CD4-positive, alpha-beta T cell (primary cell): ENCODE data around the gene RPL6. TPM values are rescaled to one million over a fixed set of nuclear protein-coding genes. Genes with fewer than 3 reads are reported as not detected.
A peak's percentile ranks its signal among the peaks of the same experiment; 100 is the strongest.

Experiments used
- ATAC-seq: fragments of 200-7000 bp; cut with Tn5 transposase; one replicate; pipeline ENCODE4 v1.10.0; 2022; ENCODE audit warnings: mild to moderate bottlenecking; ENCODE audit not compliant: poor library complexity
- CTCF ChIA-PET: fragments of 350-600 bp; sonication (Branson Sonifier 250); formaldehyde crosslinking; loops from one replicate; lab custom pipeline; 2021; ENCODE audit warnings: antibody characterized with exemption, inconsistent platforms; lab: Charles Lee
- POLR2A ChIA-PET: fragments of 350-600 bp; sonication (Branson Sonifier 250); formaldehyde crosslinking; loops from one replicate; lab custom pipeline; 2021; ENCODE audit warnings: antibody characterized with exemption, inconsistent platforms; lab: Charles Lee
- DNase-seq, 14 experiments: peaks; one replicate each; pipeline ENCODE4 v3.0.0-alpha.2; 2013 to 2020; ENCODE audit warnings: mixed read lengths in 2 of 14
- H3K27ac ChIP-seq, 2 donors: one replicate each; pipeline versions ENCODE4 v1.5.1 to v1.7.0; 2013; ENCODE audit warnings: low read length in 2 of 2, low read depth in 1 of 2, mild to moderate bottlenecking in 1 of 2
- H3K27me3 ChIP-seq, 2 experiments: 1 replicate in 1 of 2; 2 replicates in 1 of 2; pipeline versions ENCODE4 v1.6.1 to v1.7.0; 2013; ENCODE audit warnings: low read length in 2 of 2, control low read depth in 1 of 2, mild to moderate bottlenecking in 1 of 2, moderate library complexity in 1 of 2; ENCODE audit not compliant: insufficient read depth in 2 of 2, control insufficient read depth in 1 of 2
- H3K36me3 ChIP-seq: one replicate; pipeline ENCODE4 v1.6.1; 2013; ENCODE audit warnings: low read length, control low read depth; ENCODE audit not compliant: insufficient read depth
- H3K4me1 ChIP-seq: one replicate; pipeline ENCODE4 v1.6.1; 2013; ENCODE audit warnings: low read length, control low read depth; ENCODE audit not compliant: insufficient read depth
- H3K4me3 ChIP-seq: one replicate; pipeline ENCODE4 v1.5.1; 2013; ENCODE audit warnings: mild to moderate bottlenecking, low read length, moderate library complexity
- H3K9me3 ChIP-seq, 2 experiments: 1 replicate in 1 of 2; 2 replicates in 1 of 2; pipeline versions ENCODE4 v1.6.1 to v1.7.0; 2013; ENCODE audit warnings: low read length in 2 of 2, mild to moderate bottlenecking in 2 of 2, control low read depth in 1 of 2, moderate library complexity in 1 of 2; ENCODE audit not compliant: control insufficient read depth in 1 of 2, insufficient read depth in 1 of 2
- H3K27ac Mint-ChIP-seq: one replicate; pipeline ENCODE4 v1.8.0; 2020; ENCODE audit warnings: mixed read lengths
- H3K27me3 Mint-ChIP-seq: one replicate; pipeline ENCODE4 v1.8.0; 2021; ENCODE audit warnings: mixed read lengths
- H3K36me3 Mint-ChIP-seq: one replicate; pipeline ENCODE4 v1.8.0; 2021; ENCODE audit warnings: low read depth, mixed read lengths
- H3K4me1 Mint-ChIP-seq: one replicate; pipeline ENCODE4 v1.8.0; 2021; ENCODE audit warnings: low read depth, mixed read lengths
- H3K4me3 Mint-ChIP-seq: one replicate; pipeline ENCODE4 v1.8.0; 2020; ENCODE audit warnings: mild to moderate bottlenecking, mixed read lengths
- H3K9me3 Mint-ChIP-seq: one replicate; pipeline ENCODE4 v1.8.0; 2020; ENCODE audit warnings: mixed read lengths
- intact Hi-C, 2 experiments: fragments of 100-400 bp; cut with DNase I in 1 of 2; cut with micrococcal nuclease in 1 of 2; formaldehyde crosslinking; loops; one replicate each; pipeline versions ENCODE4 v1.15.1 to v1.9.0; 2023 to 2025; cut with DNase I, micrococcal nuclease
- total RNA-seq, 174 experiments: library from RNA in 2 of 174; stranded (reverse) in 2 of 174; gene quantifications; one replicate each; pipeline ENCODE4 v1.2.3 and lab custom pipeline; 2021 to 2026
- TF ChIP-seq, protein P1 (sequence below): fragments of 200-600 bp; IDR thresholded peaks from one replicate; pipeline ENCODE4 v1.8.0; 2022; ENCODE audit warnings: antibody characterized with exemption, mild to moderate bottlenecking

RPL6 gene
- total RNA-seq, 2 experiments from 2014 or later = 1,794 to 1,807 TPM

DNA sequence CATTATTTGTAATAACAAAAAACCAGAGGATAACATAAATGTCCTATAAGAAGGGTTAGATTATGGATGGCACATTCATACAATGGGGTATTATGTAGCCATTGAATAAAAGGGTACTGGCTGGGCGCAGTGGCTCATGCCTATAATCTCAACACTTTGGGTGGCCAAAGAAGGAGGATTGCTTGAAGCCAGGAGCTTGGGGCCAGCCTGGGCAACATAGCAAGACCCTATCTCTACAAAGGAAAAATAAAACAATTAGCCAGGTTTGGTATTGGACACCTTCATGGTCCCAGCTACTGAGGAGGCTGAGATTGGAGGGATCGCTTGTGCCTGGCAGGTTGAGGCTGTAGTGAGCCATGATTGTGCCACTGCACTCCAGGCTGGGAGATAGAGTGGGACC lies 24.1 kb upstream of the RPL6 start:
- ChIA-PET CTCF (no interaction called here), POLR2A (no interaction called here)
- intact Hi-C loops = no loop called here
- no peaks in the 10 kb centered on the region for H3K27me3 ChIP-seq
- ATAC-seq (no peak), DNase-seq (no peak)
- no peak overlapping the region for H3K4me3 Mint-ChIP-seq
- no peaks in the 10 kb centered on the region for H3K9me3 ChIP-seq
- H3K27ac Mint-ChIP-seq = no peak overlapping the region
- TF ChIP-seq, protein P1, sequence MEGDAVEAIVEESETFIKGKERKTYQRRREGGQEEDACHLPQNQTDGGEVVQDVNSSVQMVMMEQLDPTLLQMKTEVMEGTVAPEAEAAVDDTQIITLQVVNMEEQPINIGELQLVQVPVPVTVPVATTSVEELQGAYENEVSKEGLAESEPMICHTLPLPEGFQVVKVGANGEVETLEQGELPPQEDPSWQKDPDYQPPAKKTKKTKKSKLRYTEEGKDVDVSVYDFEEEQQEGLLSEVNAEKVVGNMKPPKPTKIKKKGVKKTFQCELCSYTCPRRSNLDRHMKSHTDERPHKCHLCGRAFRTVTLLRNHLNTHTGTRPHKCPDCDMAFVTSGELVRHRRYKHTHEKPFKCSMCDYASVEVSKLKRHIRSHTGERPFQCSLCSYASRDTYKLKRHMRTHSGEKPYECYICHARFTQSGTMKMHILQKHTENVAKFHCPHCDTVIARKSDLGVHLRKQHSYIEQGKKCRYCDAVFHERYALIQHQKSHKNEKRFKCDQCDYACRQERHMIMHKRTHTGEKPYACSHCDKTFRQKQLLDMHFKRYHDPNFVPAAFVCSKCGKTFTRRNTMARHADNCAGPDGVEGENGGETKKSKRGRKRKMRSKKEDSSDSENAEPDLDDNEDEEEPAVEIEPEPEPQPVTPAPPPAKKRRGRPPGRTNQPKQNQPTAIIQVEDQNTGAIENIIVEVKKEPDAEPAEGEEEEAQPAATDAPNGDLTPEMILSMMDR = no peak
- H3K27me3 Mint-ChIP-seq = no peaks in the 10 kb centered on the region
- H3K4me1 Mint-ChIP-seq = peaks cover 29% of the 10 kb centered on the region
- H3K36me3 Mint-ChIP-seq = peaks cover 12% of the 10 kb centered on the region
- H3K9me3 Mint-ChIP-seq = no peaks in the 10 kb centered on the region
- peaks cover 8% of the 10 kb centered on the region for H3K4me1 ChIP-seq
- no peak overlapping the region for H3K27ac ChIP-seq
- no peak overlapping the region for H3K4me3 ChIP-seq
- H3K36me3 ChIP-seq = no peaks in the 10 kb centered on the region

DNA sequence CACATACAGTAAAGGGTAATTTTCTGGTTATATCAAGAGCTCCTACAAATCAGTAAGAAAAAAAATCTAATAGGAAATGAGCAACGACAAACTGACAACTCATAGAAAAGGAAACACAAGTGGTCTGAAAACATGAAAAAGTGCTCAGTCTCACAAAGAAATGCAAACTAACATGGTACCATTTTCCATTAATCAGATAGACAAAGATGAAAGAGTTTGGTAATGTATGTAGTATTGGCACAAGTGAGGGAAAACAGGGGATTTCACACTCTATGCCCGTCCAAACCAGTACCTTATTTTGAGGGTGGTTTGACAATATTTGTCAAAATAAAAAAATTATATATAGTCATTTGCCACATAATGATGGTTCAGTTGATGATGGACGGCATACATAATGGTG lies 22.6 kb upstream of the RPL6 start:
- Mint-ChIP-seq H3K9me3 (no peaks in the 10 kb centered on the region), H3K27me3 (no peaks in the 10 kb centered on the region), H3K27ac (no peak overlapping the region), H3K4me3 (no peak overlapping the region), H3K4me1 (peaks cover 27% of the 10 kb centered on the region), H3K36me3 (peaks cover 21% of the 10 kb centered on the region)
- DNase-seq = no peak
- H3K36me3 ChIP-seq = no peaks in the 10 kb centered on the region
- H3K4me3 ChIP-seq = no peak overlapping the region
- POLR2A ChIA-PET = interaction anchor here (1.2 kb wide), 1 partner anchor 14 kb away, joined by 3 read pairs; no protein-coding TSS in a partner anchor
- H3K9me3 ChIP-seq = no peaks in the 10 kb centered on the region
- intact Hi-C loops = no loop called here
- H3K4me1 ChIP-seq = peaks cover 11% of the 10 kb centered on the region
- H3K27me3 ChIP-seq = no peaks in the 10 kb centered on the region
- no peak for ATAC-seq
- H3K27ac ChIP-seq = no peak overlapping the region
- TF ChIP-seq, protein P1 = no peak
- CTCF ChIA-PET = no interaction called here

DNA sequence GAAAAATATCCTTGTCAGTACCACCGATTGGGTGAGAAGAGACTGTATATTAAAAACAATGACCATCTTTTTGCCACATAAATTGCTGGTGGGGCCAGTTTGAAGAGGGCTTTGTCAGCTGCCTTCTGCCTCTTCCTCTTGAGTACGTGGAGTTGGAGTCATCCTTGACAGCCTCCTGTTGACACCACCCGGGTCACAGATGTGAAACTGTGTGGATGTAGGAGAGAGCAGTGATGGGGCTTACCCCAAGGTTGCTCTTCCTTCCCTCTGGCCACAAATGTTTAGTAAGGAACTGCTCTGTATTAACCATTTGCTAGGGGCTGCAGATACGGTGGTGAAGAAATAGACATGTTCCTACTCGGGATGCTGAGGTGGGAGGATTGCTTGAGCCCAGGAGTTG lies 21.5 kb upstream of the RPL6 start:
- Mint-ChIP-seq H3K36me3 (peaks cover 21% of the 10 kb centered on the region), H3K4me3 (no peak overlapping the region), H3K27ac (peak overlapping the region; percentile 18), H3K9me3 (no peaks in the 10 kb centered on the region), H3K4me1 (peaks cover 23% of the 10 kb centered on the region), H3K27me3 (no peaks in the 10 kb centered on the region)
- POLR2A ChIA-PET = no interaction called here
- H3K4me3 ChIP-seq = no peak overlapping the region
- DNase-seq (no peak), ATAC-seq (no peak)
- CTCF ChIA-PET = interaction anchor here (1.0 kb wide), 1 partner anchor 43 kb away, joined by 3 read pairs; no protein-coding TSS in a partner anchor
- H3K9me3 ChIP-seq = no peaks in the 10 kb centered on the region
- TF ChIP-seq, protein P1 = no peak
- H3K27me3 ChIP-seq = no peaks in the 10 kb centered on the region
- no peak overlapping the region for H3K27ac ChIP-seq
- intact Hi-C loops = no loop called here
- H3K36me3 ChIP-seq = no peaks in the 10 kb centered on the region
- H3K4me1 ChIP-seq = peaks cover 15% of the 10 kb centered on the region
